Forelimb muscle (tissue), 1 donor: ENCODE results near the gene SNX5. TPM values are rescaled to one million over a fixed set of nuclear protein-coding genes. Genes with fewer than 3 reads are reported as not detected.
"Not testable (repeated sequence)": the region's sequence is repeated elsewhere in the genome, so short reads cannot be mapped to it uniquely, and the experiment has no call there.

ENCODE experiments used
- DNase-seq: peaks from one replicate; pipeline ENCODE4 v3.0.0-alpha.2; 2013; ENCODE audit warnings: low read depth
- polyA plus RNA-seq: library from polyadenylated mRNA; unstranded; fragments of 120-200 nt; gene quantifications from one replicate; pipeline ENCODE4 v1.2.1, GENCODE V29; 2013; ENCODE audit not compliant: insufficient read length

SNX5 gene
- polyA plus RNA-seq, 1 donor, result 98.6 TPM

DNA sequence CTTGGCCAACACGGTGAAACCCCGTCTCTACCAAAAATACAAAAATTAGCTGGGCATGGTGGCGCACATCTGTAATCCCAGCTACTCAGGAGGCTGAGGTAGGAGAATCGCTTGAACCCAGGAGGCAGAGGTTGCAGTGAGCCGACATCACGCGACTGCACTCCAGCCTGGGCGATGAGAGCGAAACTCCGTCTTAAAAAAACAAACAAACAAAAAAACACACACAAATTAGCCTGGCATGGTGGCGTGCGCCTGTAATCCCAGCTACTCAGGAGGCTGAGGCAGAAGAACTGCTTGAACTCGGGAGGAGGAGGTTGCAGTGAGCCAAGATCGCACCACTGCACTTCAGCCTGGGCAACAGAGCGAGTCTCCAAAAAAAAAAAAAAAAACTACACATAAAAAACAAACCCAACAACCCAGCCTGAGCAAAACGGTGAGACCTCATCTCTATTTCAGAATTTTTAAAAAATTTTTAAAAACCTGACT is 8.2 kb downstream of the SNX5 start:
- DNase-seq, result not testable (repeated sequence)

DNA sequence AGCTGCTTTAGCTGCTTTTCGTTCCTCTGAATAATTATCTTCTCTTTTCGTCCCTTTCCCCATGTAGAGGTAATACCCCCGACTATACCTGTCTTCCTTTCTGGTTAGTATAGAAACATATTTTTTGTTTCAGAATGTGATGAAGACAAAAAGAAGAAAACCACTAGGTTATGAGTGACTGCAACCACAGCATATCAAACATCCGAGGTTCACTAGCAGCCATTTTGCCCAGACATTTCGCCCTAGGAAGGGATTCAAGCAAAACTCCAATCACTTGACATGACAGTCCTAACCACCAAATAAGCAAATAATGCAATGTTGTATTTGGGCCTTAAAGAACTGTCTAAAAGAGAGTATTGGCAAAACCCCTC is 9.4 kb downstream of the SNX5 start:
- DNase-seq, result no peak

DNA sequence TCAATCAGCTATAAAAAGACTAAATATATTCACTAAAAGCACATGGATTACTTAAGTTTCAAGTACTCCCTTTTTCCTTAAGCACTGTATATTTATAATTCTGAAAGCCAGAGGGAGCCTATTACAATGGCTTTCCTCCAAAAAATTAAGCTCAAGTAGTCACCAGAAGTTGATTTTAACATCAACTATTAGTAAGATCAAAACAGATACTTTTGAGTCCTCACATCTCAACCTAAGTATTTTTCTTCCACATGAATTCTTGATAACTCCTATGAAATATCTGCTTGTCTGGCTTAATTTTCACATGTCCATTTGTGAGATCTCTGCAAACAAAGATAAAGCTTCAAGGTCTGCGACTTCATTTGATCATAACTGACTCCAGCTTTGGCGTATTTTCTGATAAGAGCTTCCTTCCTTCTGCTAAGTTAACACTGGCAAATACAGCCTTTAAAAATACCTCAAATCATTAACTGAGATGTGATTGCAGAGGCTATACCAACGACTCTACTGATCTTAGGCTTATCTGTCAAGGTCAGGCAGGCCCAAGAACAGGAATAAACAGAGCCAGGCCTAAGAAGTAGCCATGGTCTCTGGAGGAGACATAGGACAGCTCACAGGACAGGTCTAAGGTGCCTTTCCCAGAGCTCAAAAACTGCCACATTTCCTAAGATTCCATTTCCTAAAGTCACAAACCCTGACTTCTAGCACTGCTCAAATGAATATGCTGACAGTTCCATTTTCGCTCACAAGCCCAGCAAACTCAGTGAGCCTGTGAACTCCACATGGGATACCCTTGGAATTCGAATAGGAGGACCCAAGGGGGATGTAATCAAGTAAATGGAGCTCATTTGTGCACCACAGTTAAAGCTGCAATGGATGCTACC is 10.0 kb downstream of the SNX5 start:
- DNase-seq, result no peak

DNA sequence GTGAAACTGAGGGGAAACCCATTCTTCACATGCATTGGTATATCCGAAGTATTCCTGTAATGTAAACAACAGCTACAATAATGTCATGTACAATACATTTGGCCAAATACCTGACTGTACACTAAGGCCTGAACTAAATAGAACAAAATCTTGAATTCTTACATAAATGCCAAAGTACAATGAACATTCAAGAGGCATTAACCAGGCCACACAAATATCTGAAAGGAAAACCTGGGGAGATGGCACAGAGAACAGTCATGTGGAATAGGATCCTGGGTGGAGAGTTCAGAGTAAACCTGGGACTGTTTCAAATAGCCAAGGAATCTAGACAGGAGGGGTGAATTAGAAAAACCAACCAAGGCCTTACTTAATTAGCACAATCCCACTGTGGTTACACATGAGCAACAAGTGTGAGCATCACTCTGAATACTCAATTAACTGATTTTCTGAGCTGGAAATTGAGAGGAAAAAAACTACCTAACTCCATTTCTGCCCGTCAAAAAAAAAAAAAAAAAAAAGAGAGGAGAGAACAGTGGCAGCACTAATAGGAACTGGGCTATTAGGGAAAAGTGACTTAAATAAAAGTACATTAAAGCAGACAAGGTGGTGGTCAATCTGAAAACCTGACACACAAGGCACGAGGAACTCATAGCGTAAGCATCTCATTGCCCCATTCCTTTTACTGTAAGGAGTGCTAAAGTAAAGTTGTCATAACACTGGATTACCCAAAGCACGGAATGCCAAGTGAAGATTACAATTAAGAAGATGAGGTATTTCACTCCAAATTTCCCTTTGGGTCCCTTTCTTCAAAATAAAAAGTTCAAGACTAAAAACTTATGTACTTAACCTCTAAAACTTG is 10.9 kb downstream of the SNX5 start:
- no peak for DNase-seq

DNA sequence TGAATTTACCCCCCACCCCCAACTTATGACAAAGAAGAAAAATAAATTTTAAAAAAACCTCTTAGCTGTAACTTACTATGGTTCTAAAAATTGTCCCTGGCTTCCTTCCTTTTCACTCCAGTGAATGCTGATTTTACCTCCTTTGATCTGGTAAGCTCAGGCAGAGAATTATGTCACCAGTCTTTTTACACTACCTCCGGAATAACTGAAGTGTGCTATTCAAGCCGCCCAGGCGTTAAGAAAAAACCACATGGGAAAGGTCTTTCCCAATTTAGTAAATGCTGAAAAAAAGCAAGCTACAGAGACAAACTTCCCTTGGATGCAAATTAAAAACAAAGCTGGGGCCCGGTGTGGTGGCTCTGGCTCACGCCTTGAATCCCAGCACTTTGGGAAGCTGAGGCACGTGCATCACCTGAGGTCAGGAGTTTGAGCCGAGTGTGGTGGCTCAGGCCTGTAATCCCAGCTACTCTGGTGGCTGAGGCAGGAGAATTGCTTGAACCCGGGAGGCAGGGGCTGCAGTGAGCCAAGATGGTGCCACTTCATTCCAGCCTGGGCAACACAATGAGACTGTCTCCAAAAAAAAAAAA is 12.4 kb downstream of the SNX5 start:
- DNase-seq, result no peak

DNA sequence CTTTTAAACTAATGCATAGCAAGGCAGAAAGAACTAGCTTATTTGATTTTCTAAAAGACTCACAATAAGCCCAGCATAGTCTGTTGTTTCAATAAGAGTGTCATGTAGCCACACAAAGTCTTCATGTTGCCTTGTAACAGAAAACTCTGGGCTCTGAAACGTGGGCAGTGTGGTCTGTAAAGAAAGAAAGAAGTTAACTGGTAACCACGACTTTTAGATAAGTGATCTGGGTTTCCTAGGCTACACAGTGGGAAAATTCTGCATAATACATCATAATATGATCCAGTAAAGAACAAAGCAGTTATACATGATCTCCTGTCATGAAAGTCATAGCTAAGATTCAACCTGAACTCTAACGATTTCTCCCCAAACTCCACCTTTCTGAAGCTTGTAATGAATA is 13.3 kb downstream of the SNX5 start:
- no peak for DNase-seq

DNA sequence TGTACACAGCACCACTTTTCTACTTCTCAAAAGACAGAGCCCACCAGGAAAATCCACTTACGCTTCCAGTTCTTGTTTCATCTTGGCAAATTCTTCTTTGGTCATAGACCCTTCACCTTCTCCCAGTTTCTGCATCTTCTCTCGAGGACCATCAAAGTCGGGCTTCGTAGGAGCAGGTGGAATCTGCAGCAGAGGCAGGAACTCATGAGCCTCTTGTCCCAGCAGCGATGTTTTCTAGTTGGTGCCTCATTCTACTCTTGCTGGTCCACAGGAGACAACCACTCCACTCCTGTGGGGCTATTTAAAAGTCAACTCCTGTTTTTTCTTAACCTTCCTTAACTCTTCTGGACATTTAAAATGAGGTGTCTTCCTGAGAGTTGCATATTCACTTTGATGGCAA is 14.7 kb downstream of the SNX5 start:
- no peak for DNase-seq

DNA sequence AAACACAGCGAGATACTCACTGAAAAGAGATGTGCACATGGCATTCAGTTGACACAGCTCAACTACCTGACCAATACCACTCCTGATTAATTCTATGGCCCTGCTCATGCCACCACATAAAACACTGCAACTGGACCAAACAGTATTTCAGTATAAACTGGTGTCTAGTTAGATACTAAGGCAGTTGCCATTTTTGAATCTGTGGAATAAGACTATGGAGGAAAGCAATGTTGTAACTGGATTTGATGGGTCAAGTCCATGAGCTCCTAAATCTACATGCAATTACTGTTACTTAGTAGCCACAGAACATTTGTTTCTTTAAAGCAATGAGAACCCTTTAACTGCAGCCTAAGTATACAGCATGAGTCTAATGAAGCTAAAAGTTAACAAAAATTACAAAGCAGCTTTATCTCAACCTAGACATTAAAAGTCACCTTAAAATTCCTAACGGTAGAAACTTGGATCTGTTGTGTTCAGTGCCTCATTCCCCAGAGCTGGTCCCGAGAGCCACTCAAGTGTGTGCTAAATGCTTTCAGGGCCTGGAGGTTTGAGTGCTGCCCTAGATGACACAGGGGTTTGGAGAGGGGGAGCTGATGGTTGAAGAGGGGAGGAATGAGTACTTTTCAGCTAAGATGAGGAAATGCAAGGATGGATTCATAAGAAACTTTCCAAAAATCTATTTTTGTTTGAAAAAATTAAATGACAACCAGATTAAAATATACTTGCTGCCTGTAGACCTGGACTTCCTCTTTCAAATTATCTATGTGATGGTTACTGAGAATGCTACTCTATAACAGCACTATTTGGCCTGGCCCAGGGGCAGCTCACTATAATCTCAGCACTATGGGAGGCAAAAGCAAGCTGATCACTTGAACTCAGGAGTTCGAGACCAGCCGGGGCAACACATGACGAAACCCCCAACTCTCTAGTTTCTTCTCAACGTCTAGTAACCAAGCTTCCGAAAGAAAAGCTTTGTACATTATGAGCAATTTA is 15.6 kb downstream of the SNX5 start:
- no peak for DNase-seq

DNA sequence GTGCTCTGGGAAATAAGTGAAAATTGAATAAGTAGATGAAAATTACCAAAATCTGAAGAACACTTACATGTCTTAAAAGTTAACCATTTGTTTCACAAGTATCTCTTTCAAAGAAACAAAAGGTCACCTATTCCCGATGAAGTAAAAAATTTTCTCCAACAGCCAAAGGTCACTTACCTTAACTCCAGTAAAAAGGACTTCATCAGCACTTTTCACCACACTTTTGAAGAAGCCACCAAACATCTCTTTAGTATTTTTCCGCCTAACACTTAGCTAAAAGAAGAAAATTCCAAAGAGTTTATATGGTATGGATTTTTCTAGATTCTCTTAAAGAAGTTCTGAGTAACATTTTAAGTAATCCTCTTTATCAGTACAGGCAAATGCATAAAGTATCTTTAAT is 17.3 kb downstream of the SNX5 start:
- DNase-seq, result no peak

DNA sequence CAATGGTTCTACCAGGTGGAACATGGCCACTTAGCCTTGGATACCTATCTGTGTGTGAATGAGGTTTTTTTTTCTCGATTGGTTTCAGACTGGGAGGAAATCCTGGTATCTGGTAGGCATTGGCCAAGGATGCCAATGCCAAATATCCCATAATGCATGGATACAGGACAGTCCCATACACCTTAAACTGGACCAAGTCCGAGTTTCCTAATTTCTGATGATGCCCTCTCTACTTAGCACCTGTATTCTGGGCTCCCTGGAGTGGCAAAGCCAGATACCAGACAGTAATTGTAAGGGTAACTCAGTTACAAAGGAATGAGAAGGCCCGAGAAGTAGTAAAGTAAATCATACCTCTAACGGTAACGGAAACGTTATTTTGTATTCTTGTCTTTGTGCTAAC is 17.9 kb downstream of the SNX5 start:
- DNase-seq, result no peak

DNA sequence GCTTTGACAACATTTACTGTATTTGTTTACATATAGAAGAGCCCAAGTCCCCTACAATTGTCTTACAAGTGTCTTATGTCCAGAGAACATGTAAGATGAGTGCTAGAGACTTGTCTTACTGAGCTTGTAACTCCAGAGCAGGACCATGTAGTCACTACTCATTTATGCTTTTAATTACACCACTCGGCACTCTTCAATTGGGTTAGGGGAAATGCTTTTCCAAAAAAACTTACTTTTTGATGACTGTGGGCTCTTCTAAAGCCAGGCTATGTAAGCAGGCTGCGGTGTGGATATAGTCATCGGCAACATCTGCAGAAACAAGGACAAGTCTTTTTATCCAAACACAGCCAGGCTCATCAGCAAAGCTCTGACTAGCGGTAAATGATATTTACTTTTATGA is 18.7 kb downstream of the SNX5 start:
- no peak for DNase-seq

DNA sequence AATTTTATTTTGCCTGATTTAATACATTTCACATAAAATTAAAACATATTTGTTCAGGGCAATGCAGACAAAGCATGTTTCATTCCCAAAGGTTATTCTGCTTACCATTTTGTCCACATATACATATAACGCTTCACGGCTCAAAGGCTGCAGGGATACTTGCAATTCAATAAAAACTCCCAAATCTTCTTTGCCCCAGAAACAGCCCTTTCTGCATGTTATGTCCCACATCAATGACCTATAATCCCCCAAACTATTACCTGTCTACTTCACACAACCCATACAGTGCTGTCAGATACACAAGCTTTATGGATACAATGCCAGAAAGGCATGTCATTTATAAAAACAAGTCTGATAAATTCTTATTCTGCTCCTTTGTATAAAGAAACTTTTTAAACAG is 20.2 kb downstream of the SNX5 start:
- no peak for DNase-seq

DNA sequence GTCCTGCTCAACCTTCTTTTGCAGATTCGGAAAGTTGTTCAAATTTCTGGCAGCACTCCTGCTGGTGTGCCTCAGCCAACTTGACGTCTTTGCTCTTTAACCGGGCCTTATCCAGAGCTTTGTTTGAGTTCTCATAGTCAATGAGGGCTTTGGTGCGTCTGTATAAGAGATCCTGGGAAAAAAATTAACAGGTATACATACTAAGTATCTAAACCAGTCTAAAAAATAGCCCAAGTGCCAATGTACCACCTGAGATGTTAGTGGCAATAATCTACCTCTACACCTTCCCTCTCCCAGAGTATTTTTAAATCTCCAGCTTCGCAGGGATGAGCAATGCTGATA is 21.1 kb downstream of the SNX5 start:
- DNase-seq, result no peak

DNA sequence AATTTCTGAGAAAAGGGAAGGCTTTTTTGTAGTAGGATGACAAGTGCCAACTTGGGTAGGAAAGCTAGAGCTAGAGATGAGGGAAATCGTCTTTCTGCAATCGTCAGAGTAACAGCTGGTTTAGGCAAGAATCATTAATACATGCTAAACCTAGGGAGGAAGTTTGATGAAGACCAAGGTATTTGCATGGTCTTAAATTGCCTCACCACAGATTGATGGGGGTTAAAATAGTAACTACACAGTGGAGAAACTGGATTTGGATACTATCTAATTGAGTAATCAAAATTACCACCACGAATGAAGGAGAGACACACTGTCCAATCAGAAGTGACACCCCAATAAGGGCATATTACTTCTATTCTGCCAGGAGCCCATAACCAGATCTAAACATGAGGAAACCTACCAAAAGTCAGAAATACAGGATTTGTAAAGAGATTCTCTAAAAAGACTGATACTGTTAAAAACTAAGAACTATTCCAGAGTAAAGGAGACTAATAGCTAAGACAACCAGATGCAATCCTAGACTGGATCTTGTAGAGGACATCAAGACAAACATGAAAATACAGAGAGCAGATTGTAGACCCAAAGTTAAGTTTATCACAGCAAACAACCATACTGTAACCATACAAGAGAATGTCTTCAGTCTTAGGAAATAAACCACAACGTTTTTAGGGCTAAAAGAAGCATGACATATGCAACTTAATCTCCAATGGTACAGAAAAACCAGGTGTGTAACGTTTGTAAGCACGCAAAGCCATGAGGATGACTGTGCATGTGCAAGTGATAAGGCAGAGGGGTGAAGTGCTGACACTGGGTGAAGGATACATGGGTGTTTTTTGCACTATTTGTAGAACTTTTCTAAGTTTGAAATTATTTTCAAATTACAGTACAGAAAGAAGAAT is 21.8 kb downstream of the SNX5 start:
- no peak for DNase-seq

DNA sequence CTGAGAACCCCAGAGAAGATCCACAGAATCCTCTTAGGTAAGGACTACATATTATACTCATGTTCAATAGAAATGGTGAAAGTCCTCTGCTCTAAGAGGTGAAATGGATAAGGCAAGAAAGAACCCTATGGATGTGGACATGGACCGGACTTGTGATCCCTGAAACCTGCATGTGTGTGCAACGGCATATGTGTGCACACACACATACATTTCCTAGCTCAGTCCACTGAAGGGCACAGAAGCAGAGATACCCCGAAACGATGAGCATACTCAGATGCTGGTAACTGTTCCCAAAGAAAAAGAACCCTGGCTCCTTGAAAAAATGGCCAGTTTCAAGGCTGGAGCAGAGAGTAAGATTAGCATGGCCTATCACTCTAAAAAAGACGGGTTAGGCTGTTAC is 22.6 kb downstream of the SNX5 start:
- no peak for DNase-seq

DNA sequence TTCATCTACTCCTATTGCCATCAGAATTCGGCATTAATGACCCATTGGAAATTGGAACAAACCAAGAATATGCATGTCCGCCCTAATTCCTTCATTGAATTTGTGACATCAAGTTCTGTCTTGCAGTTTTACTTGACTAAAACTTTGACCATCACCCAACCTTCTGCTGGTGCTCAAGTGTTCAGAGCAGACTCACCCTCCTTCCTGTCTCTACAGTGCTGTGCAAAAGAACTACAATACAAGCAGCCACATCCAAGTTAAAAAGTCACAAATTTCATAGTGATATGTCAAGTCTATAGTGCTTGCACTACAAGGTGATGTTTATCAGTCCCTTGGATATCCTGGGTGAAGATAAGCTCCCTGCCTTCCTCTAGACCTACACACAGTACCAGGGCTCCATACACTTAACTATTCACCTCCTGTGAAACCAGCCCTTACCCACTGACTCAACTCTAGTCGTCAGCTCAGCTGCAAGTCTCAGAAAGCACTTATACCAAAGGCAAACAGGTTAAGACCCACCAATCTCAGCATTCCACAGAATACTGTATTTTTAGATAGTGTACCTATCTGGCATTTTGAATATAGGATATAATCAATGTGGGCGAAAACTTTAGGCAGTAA is 23.6 kb downstream of the SNX5 start:
- no peak for DNase-seq

DNA sequence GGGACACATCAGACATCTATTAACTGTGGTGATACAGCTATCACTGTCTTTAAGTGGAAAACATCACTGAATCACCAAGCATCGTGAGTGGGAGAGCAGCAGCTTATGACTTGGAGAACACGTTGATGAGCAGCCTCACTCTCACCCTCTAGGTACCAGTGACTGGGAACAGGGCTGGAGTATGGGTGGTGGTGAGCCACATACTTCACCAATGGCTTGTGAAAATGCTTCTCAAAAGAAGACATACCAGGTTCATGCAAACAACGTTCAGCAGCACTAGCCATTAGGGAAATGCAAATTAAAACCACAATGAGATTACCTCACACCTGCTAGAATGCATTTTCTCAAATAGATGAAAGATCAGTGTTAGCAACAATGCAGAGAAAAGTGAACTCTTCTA is 25.3 kb downstream of the SNX5 start:
- no peak for DNase-seq

DNA sequence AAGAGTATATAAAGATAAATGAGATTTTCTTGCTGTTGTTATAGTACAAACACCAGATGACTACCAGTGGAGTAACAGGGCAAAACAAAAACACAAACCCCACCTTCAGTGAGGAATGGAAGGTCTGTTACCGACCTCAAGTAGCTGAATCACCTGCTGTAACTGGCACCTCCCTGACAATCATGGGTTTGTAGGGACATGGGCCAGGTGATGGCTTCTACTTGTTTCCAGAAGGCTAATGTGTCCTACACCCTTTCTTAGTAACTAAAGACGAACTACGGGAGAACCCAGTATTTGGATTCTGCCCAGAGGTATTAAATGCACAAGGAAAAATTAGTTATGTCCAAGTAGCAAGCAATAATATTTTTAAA is 26.8 kb downstream of the SNX5 start:
- DNase-seq, result no peak

DNA sequence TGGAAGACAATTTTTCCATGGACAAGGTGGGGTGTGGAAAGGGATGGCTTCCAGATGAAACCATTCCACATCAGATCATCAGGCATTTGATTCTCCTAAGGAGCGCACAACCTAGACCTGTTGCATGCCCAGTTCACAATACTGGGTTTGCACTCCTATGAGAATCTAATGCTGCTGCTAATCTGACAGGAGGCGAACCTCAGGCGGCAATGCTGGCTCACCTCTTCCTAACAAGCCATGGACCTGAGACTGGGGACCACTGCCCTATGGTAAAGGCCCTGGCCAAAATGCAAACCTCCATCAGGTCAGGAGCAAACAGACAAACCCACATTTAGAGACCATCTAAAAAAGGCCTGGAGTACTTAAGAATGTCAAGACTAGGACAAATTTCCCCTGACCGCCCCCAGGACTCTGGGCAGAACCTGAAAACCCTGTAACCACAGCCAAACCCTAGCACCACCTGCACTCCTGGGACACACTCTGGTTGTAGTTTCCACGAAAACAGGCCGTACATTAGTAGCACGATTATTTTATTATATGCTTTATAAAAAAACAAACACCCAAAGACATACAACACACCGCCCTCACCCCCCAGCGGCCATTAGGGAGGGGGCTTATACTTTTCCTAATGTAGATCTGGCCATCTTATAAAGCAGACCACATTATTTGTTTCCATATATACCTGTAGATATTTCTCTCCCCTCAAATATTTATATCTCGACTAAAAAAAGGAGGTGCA is 27.3 kb downstream of the SNX5 start:
- no peak for DNase-seq
